NT2/D1 (cell line): ENCODE results near the gene ZYG11A.

ENCODE experiments used
- YY1 ChIP-seq: IDR thresholded peaks from 2 replicates; pipeline ENCODE4 v1.6.1; 2011; ENCODE audit not compliant: insufficient read length, insufficient read depth
- ZNF274 ChIP-seq: IDR thresholded peaks from 2 replicates; pipeline ENCODE4 v1.6.1; 2011; ENCODE audit warnings: mild to moderate bottlenecking, low read depth, low read length

DNA sequence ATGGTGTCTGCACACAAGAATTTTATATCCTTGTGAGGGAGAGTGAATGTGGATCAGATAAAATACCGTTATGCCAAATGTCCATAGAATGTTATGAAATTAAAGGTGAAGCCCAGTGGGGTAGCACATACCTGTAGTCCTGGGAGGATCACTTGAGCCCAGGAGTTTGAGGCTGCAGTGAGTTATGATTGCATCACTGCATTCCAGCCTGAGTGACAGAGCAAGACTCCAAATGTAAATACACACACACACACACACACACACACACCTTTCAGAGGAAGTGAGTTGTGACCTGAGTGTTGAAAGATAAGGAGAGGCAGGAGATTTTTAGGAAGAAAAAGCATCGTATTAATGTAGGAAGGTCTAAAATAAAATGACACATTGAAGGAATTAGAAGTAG lies 28.1 kb upstream of the ZYG11A start:
- TF ChIP-seq YY1 (no peak), ZNF274 (no peak)
